H1 (cell line): ENCODE results near the gene CYSRT1. TPM values are rescaled to one million over a fixed set of nuclear protein-coding genes. Genes with fewer than 3 reads are reported as not detected.

ENCODE experiments used
- CHD7 ChIP-seq: fragments of 300-600 bp; sonication (generic); IDR thresholded peaks from 2 replicates; pipeline ENCODE4 v1.7.1; 2012; ENCODE audit warnings: low read length, moderate library complexity, mild to moderate bottlenecking, inconsistent platforms; ENCODE audit not compliant: insufficient replicate concordance
- RFX5 ChIP-seq: IDR thresholded peaks from 2 replicates; pipeline ENCODE4 v1.6.1; 2011; ENCODE audit warnings: low read depth, low read length, improper control_type of control experiment, borderline replicate concordance
- TBP ChIP-seq: IDR thresholded peaks from 2 replicates; pipeline ENCODE4 v1.6.1; 2011; ENCODE audit warnings: low read depth, low read length, improper control_type of control experiment
- TEAD4 ChIP-seq: IDR thresholded peaks from 2 replicates; pipeline ENCODE4 v1.6.1; 2012; ENCODE audit warnings: low read depth, low read length, inconsistent platforms, mixed read lengths
- YY1 ChIP-seq: IDR thresholded peaks from 2 replicates; pipeline ENCODE4 v1.6.1; 2011; ENCODE audit warnings: low read depth, mild to moderate bottlenecking, low read length
- polyA plus RNA-seq, 7 experiments: library from polyadenylated mRNA; depleted of rRNA in 3 of 7; stranded (reverse) in 5 of 7; unstranded in 2 of 7; fragments of >200 nt in 5 of 7; fragments of 200-250 nt in 2 of 7; gene quantifications; 1 replicate in 5 of 7; 2 replicates in 1 of 7; 4 replicates in 1 of 7; pipeline versions ENCODE4 v1.2.1 to v1.2.3, GENCODE V29; 2011 to 2013; ENCODE audit warnings: missing spikeins in 2 of 7, mixed read lengths in 2 of 7
- total RNA-seq: library from RNA; stranded (reverse); fragmentation: NEBNext Ultra II Directional; extraction: Animal tissue kit (Norgen Biotek cat#: 25700); gene quantifications from 2 replicates; pipeline ENCODE4 v1.2.1, GENCODE V29; 2021

Gene CYSRT1
- total and polyA plus RNA-seq, 2 of the 8 experiments (the other 6 are each of a cell fraction or from before 2014, with no cell fraction given), result 1.0 to 6.5 TPM

- no peak for TF ChIP-seq CHD7
- no peak for TF ChIP-seq YY1
- TF ChIP-seq TEAD4, result no peak
- TF ChIP-seq TBP, result no peak
- no peak for TF ChIP-seq RFX5
Measured at GRCh38 chr9:137272241-137273094, 47.5 kb downstream of the CYSRT1 start (continued).
